Bronchial epithelial cell (primary cell): ENCODE measurements around the gene SYT14. TPM values are rescaled to one million over a fixed set of nuclear protein-coding genes. Genes with fewer than 3 reads are reported as not detected.
"Not testable (repeated sequence)": the region's sequence is repeated elsewhere in the genome, so short reads cannot be mapped to it uniquely, and the experiment has no call there.

Experiments used
- DNase-seq: peaks from one replicate; pipeline ENCODE4 v3.0.0-alpha.2; 2010; ENCODE audit warnings: low read depth
- FAIRE-seq: peaks from 2 replicates; lab custom pipeline; 2011; peaks lifted over from hg19 to GRCh38; lab: Jason Lieb, UNC
- H3K27me3 ChIP-seq: 2 replicates; pipeline ENCODE4 v1.5.1; 2011; ENCODE audit warnings: low read length; ENCODE audit not compliant: control insufficient read depth, insufficient read depth
- H3K36me3 ChIP-seq: 2 replicates; pipeline ENCODE4 v1.5.1; 2011; ENCODE audit warnings: low read length; ENCODE audit not compliant: control insufficient read depth, insufficient read depth
- H3K4me3 ChIP-seq: 2 replicates; pipeline ENCODE4 v1.5.1; 2011; ENCODE audit warnings: mild to moderate bottlenecking, low read depth, low read length, control low read depth
- total RNA-seq: library from RNA; depleted of rRNA; stranded (reverse); fragments of >200 nt; gene quantifications from 2 replicates; pipeline ENCODE4 v1.2.1, GENCODE V29; 2014
- TF ChIP-seq, protein P1 (sequence below): IDR thresholded peaks from 2 replicates; pipeline ENCODE4 v1.5.1; 2011; ENCODE audit warnings: mild to moderate bottlenecking, moderate library complexity, low read length, control low read depth, inconsistent platforms; ENCODE audit not compliant: insufficient read depth, severe bottlenecking

Gene SYT14
- total RNA-seq, 1 donor from 2014 or later, result not detected

DNA sequence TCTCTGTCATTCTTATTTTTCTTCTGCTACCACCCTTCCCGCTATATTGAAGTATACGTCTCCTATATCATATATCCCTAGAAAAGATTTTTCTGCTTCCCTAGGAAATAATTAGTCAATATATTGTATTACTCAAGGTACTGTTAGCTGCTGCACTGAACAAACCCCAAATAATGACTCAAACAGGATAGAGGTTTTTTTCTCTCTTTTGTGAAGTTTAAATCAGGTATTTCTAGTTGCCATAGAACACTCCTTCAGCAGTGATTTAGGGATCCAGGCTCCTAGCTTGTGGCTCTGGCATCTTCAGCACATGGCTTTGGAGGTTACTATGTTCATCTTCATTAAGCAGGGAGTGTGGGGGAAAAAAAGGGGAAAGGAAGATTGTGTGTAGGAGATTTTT lies 18.1 kb downstream of the SYT14 start:
- FAIRE-seq (no peak), DNase-seq (peak; percentile 63)
- TF ChIP-seq, protein P1, sequence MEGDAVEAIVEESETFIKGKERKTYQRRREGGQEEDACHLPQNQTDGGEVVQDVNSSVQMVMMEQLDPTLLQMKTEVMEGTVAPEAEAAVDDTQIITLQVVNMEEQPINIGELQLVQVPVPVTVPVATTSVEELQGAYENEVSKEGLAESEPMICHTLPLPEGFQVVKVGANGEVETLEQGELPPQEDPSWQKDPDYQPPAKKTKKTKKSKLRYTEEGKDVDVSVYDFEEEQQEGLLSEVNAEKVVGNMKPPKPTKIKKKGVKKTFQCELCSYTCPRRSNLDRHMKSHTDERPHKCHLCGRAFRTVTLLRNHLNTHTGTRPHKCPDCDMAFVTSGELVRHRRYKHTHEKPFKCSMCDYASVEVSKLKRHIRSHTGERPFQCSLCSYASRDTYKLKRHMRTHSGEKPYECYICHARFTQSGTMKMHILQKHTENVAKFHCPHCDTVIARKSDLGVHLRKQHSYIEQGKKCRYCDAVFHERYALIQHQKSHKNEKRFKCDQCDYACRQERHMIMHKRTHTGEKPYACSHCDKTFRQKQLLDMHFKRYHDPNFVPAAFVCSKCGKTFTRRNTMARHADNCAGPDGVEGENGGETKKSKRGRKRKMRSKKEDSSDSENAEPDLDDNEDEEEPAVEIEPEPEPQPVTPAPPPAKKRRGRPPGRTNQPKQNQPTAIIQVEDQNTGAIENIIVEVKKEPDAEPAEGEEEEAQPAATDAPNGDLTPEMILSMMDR, result no peak
- no peaks in the 10 kb centered on the region for H3K27me3 ChIP-seq
- no peaks in the 10 kb centered on the region for H3K36me3 ChIP-seq
- no peak overlapping the region for H3K4me3 ChIP-seq

DNA sequence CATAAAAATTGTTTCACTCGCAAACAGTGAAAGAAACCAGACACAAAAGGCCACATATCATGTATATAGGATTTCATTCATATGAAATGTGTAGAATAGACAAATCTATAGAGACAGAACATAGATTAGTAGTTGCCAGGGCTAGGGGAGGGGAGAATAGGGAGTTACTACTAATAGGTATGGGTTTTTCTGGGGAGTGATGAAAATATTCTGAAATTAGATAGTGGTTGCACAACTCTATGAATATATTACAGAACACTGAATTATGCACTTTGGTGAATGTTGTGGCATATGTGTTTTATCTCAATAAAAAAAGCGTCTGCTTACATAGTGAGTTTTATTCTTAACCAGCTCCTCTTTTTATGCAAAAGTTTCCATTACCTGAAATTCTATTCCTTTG lies 21.6 kb downstream of the SYT14 start:
- TF ChIP-seq, protein P1, result no peak
- no peak for FAIRE-seq
- Histone ChIP-seq H3K36me3 (no peaks in the 10 kb centered on the region), H3K4me3 (no peak overlapping the region), H3K27me3 (no peaks in the 10 kb centered on the region)
- DNase-seq, result no peak

DNA sequence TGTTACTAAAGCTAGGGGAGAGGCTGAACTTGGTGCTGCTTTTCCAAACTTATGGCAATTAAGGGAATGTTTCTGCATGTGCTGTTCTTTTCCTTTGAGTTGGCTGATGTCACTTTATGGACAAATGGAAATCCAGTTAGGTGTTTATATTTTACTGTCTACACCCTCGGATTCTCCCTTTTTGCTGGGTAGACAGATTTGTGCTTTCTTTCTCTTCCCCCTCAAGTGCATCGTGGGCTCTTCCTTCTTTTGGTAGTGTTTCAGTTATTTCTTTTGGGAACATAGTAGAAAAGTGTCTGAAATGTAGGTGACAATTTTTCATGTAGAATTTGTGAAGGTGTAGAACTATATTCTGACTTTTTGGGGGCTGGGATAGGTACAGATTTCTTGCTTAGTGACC lies 22.9 kb downstream of the SYT14 start:
- TF ChIP-seq, protein P1, result no peak

DNA sequence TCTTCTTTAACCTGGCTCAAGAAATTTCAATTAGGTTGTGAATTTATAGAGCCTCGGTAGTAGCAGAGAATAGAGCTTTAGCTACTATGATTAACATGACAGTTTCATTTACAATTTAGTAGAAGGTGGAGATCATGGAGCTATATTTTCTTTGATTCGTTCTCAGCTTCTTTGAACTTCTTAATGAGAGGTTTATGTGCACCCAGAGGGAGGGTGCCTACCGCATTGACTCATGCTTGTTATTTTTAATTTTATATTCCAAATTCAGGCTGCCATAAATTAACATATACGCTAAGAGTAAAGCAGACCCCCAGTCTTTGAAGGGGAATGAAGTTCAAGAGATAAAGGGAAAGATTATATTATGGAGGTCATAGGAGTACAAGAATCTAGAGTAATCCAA lies 24.4 kb downstream of the SYT14 start:
- DNase-seq, result no peak
- no peak overlapping the region for H3K4me3 ChIP-seq
- H3K27me3 ChIP-seq, result no peaks in the 10 kb centered on the region
- H3K36me3 ChIP-seq, result no peaks in the 10 kb centered on the region
- TF ChIP-seq, protein P1, result no peak
- FAIRE-seq, result no peak

More for the DNA sequence above, 22.9 kb downstream of the SYT14 start:
- Histone ChIP-seq H3K27me3 (no peaks in the 10 kb centered on the region), H3K36me3 (no peaks in the 10 kb centered on the region), H3K4me3 (no peak overlapping the region)
- no peak for FAIRE-seq
- no peak for DNase-seq

DNA sequence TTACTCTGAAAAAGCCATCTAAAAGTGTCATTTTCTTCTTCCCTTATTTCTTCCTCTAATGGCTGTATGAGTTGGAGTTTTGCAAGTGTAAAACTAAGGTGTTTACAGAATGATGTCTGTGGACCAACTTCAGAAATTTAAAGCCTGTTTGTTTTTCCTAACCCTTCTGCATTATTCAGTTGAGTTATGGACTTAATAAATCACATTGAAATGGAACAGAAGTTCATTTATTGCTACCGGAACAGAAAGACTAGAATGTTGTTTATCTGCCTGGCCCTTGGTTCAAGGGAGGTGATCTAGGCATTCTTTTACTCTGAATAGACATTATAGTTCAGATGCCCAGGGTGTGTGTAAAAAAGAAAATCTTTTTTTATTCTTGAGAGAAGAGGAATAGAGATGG lies 24.8 kb downstream of the SYT14 start:
- DNase-seq (no peak), FAIRE-seq (no peak)
- TF ChIP-seq, protein P1, result no peak
- no peaks in the 10 kb centered on the region for H3K27me3 ChIP-seq
- H3K4me3 ChIP-seq, result no peak overlapping the region
- no peaks in the 10 kb centered on the region for H3K36me3 ChIP-seq

DNA sequence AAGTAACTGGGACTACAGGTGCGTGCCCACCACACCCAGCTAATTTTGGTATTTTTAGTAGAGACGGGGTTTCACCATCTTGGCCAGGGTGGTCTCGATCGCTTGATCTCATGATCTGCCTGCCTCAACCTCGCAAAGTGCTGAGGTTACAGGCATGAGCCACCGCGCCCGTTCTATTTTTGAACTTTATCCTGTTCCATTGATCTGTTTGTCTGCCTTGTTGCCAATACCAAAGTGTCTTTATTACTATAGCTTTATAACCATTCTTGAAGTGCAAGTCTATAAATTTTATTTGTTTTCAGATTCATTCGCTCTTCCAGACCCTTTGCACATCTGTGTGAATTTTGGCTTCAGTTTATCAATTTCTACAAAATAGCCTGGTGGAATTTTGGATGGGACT lies 28.0 kb downstream of the SYT14 start:
- no peak overlapping the region for H3K4me3 ChIP-seq
- no peaks in the 10 kb centered on the region for H3K36me3 ChIP-seq
- FAIRE-seq, result no peak
- TF ChIP-seq, protein P1, result no peak
- no peaks in the 10 kb centered on the region for H3K27me3 ChIP-seq
- no peak for DNase-seq

DNA sequence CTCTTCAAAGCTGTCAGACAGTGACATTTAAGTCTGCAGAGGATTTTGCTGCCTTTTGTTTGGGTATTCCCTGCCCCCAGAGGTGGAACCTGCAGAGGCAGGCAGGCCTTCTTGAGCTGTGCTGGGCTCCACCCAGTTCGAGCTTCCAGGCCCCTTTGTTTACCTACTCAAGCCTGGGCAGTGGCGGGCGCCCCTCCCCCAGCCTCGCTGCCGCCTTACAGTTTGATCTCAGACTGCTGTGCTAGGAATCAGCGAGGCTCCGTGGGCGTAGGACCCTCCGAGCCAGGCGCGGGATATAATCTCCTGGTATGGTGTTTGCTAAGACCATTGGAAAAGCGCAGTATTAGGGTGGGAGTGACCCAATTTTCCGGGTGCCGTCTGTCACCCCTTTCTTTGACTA lies 40.7 kb downstream of the SYT14 start:
- not testable (repeated sequence) for DNase-seq, FAIRE-seq, H3K27me3 ChIP-seq, H3K4me3 ChIP-seq, H3K36me3 ChIP-seq
